Thoracic aorta (tissue), 2 donors: ENCODE results near the gene PIAS3. TPM values are rescaled to one million over a fixed set of nuclear protein-coding genes. Genes with fewer than 3 reads are reported as not detected.

ENCODE experiments used
- ATAC-seq: fragments of 150-250 bp; one replicate; pipeline ENCODE4 v1.8.0; 2017; ENCODE audit warnings: low read depth; ENCODE audit not compliant: insufficient number of reproducible peaks, low FRiP score
- DNase-seq: peaks from one replicate; pipeline ENCODE4 v3.0.0-alpha.2; 2020; ENCODE audit warnings: low spot score
- H3K27ac ChIP-seq, 2 donors: fragments of 200-600 bp; sonication (generic); 1 replicate in 1 of 2; 2 replicates in 1 of 2; pipeline ENCODE4 v1.5.1; 2016; ENCODE audit warnings: mild to moderate bottlenecking in 2 of 2, moderate library complexity in 2 of 2
- H3K27me3 ChIP-seq: fragments of 200-600 bp; sonication (generic); replicated peaks from 2 replicates; pipeline ENCODE4 v1.6.0; 2016; ENCODE audit warnings: mild to moderate bottlenecking; ENCODE audit not compliant: insufficient read depth
- H3K36me3 ChIP-seq: fragments of 200-600 bp; sonication (generic); one replicate; pipeline ENCODE4 v1.5.1; 2016
- H3K4me1 ChIP-seq, 2 donors: fragments of 200-600 bp; sonication (generic); 1 replicate in 1 of 2; 2 replicates in 1 of 2; pipeline versions ENCODE4 v1.5.1 to v1.6.0; 2016; ENCODE audit warnings: low read depth in 2 of 2, mild to moderate bottlenecking in 1 of 2; ENCODE audit not compliant: control insufficient read depth in 1 of 2
- H3K4me3 ChIP-seq: fragments of 200-600 bp; sonication (generic); 2 replicates; pipeline ENCODE4 v1.5.1; 2016; ENCODE audit warnings: mild to moderate bottlenecking
- H3K9me3 ChIP-seq: fragments of 200-600 bp; sonication (generic); 2 replicates; pipeline ENCODE4 v1.5.1; 2016
- CTCF ChIP-seq: fragments of 200-600 bp; sonication (generic); IDR thresholded peaks from one replicate; pipeline ENCODE4 v1.5.1; 2019; ENCODE audit warnings: antibody characterized with exemption
- total RNA-seq, 2 donors: library from RNA; depleted of rRNA; stranded (reverse); fragments of >200 nt; gene quantifications; one replicate each; pipeline versions ENCODE4 v1.1.0 to v1.2.3, GENCODE V29; 2016

The PIAS3 gene
- total RNA-seq, 2 donors from 2014 or later = 34.4 to 60.1 TPM

- Histone ChIP-seq H3K4me1 (peaks cover 7 to 27% of the 10 kb centered on the region in 2 donors), H3K36me3 (no peaks in the 10 kb centered on the region), H3K9me3 (no peaks in the 10 kb centered on the region), H3K4me3 (no peak overlapping the region), H3K27me3 (no peaks in the 10 kb centered on the region), H3K27ac (no peak overlapping the region)
- ATAC-seq (no peak), DNase-seq (no peak)
- TF ChIP-seq CTCF = no peak
Measured at GRCh38 chr1:145874646-145875045, 15.8 kb upstream of the PIAS3 start.

- Histone ChIP-seq H3K9me3 (no peaks in the 10 kb centered on the region), H3K36me3 (peaks cover 8% of the 10 kb centered on the region), H3K27ac (peak overlapping the region; percentile 76 to 89), H3K27me3 (no peaks in the 10 kb centered on the region), H3K4me3 (peak overlapping the region; percentile 71), H3K4me1 (peaks cover 7 to 35% of the 10 kb centered on the region in 2 donors)
- peak; percentile 39 for ATAC-seq
- no peak for DNase-seq
- TF ChIP-seq CTCF = no peak
Measured at GRCh38 chr1:145871994-145872924, 13.4 kb upstream of the PIAS3 start.

GRCh38 chr1:145868232-145868631 lies 9.4 kb upstream of the PIAS3 start:
- no peak for TF ChIP-seq CTCF
- no peaks in the 10 kb centered on the region for H3K9me3 ChIP-seq
- no peak overlapping the region for H3K4me3 ChIP-seq
- no peak for DNase-seq
- peaks cover 20% of the 10 kb centered on the region for H3K36me3 ChIP-seq
- no peak overlapping the region for H3K27ac ChIP-seq
- no peak for ATAC-seq
- peaks cover 7 to 32% of the 10 kb centered on the region in 2 donors for H3K4me1 ChIP-seq
- H3K27me3 ChIP-seq = no peaks in the 10 kb centered on the region

- ATAC-seq = no peak
- TF ChIP-seq CTCF = no peak
- Histone ChIP-seq H3K4me1 (peaks cover 4% of the 10 kb centered on the region in 2 donors), H3K9me3 (no peaks in the 10 kb centered on the region), H3K27me3 (no peaks in the 10 kb centered on the region), H3K36me3 (peaks cover 20% of the 10 kb centered on the region), H3K27ac (no peak overlapping the region), H3K4me3 (no peak overlapping the region)
- no peak for DNase-seq
Measured at GRCh38 chr1:145863282-145864018, 4.6 kb upstream of the PIAS3 start.

GRCh38 chr1:145859491-145860023 lies 676 bp upstream of the PIAS3 start:
- ATAC-seq (peak; percentile 81), DNase-seq (peak; percentile 77)
- TF ChIP-seq CTCF = peak; percentile 24
- Histone ChIP-seq H3K9me3 (no peaks in the 10 kb centered on the region), H3K4me1 (peaks cover 14 to 17% of the 10 kb centered on the region in 2 donors), H3K27me3 (no peaks in the 10 kb centered on the region), H3K4me3 (peak overlapping the region; percentile 98), H3K36me3 (peaks cover 21% of the 10 kb centered on the region), H3K27ac (peak overlapping the region; percentile 90)
